ENCODE measurements around the gene ANKRD63. TPM values are rescaled to one million over a fixed set of nuclear protein-coding genes. Genes with fewer than 3 reads are reported as not detected.
A peak's percentile ranks its signal among the peaks of the same experiment; 100 is the strongest.

The ANKRD63 gene
- total and polyA plus RNA-seq, 4 donors: not detected

DNA sequence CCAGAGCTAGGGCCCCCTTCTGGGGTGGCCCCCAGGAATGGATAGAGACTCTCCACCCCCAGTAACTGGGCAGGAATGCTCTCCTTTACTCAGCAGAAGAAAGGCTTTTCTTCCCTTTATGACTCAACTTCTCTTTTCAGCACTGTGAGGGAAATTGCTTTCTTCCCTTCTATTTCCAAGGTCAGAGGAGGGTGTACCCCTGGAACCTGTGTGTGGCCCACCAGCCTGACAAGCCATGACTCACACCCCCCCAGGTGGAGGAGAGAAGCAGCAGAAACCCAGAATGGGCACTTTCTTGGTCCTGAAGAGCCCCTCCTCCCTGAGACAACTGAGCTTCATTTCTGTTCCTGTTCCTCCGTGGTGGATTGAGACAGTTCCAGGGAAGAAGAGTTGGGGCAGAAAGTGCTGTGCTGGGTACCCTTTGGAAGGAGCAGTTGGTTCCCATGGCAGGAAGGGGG lies 2.7 kb upstream of the ANKRD63 start:
- 12 to 28% methylated on average over 1 of the region's 1 CpG for WGBS, 2 donors
- Histone ChIP-seq H3K27me3 (ENCODE audit: control insufficient read depth in 3 of 3, insufficient read depth in 3 of 3, low read length in 2 of 3) (peaks cover 3 to 31% (median 19%) of the 10 kb centered on the region in 3 donors), H3K9ac (ENCODE audit: insufficient read depth in 1 of 2, low read length in 2 of 2) (no peak overlapping the region), H3K4me3 (no peak overlapping the region), H3K36me3 (ENCODE audit: control insufficient read depth in 4 of 4, insufficient read depth in 4 of 4, low read length in 4 of 4) (peaks cover 0 to 5% (median 1%) of the 10 kb centered on the region in 4 donors), H3K27ac (ENCODE audit: low read depth in 1 of 2, low read length in 1 of 2) (no peak overlapping the region), H3K4me1 (ENCODE audit: control insufficient read depth in 5 of 5, insufficient read depth in 5 of 5, low read length in 5 of 5) (peaks cover 0 to 41% (median 11%) of the 10 kb centered on the region in 5 donors), H3K9me3 (ENCODE audit: control insufficient read depth in 4 of 4, insufficient read depth in 3 of 4, low read length in 3 of 4) (no peaks in the 10 kb centered on the region)
- ATAC-seq (ENCODE audit: insufficient read depth, low FRiP score): no peak
- TF ChIP-seq, protein P1, sequence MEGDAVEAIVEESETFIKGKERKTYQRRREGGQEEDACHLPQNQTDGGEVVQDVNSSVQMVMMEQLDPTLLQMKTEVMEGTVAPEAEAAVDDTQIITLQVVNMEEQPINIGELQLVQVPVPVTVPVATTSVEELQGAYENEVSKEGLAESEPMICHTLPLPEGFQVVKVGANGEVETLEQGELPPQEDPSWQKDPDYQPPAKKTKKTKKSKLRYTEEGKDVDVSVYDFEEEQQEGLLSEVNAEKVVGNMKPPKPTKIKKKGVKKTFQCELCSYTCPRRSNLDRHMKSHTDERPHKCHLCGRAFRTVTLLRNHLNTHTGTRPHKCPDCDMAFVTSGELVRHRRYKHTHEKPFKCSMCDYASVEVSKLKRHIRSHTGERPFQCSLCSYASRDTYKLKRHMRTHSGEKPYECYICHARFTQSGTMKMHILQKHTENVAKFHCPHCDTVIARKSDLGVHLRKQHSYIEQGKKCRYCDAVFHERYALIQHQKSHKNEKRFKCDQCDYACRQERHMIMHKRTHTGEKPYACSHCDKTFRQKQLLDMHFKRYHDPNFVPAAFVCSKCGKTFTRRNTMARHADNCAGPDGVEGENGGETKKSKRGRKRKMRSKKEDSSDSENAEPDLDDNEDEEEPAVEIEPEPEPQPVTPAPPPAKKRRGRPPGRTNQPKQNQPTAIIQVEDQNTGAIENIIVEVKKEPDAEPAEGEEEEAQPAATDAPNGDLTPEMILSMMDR (IDR thresholded peaks at IDR 0.05; ENCODE audit: control extremely low read depth, extremely low read depth): no peak
- no peak for DNase-seq

- Histone ChIP-seq H3K36me3 (ENCODE audit: control insufficient read depth in 4 of 4, insufficient read depth in 4 of 4, low read length in 4 of 4) (peaks cover 0 to 4% (median 1%) of the 10 kb centered on the region in 4 donors), H3K4me1 (ENCODE audit: control insufficient read depth in 5 of 5, insufficient read depth in 5 of 5, low read length in 5 of 5) (peaks cover 0 to 36% (median 11%) of the 10 kb centered on the region in 5 donors), H3K9me3 (ENCODE audit: control insufficient read depth in 4 of 4, insufficient read depth in 3 of 4, low read length in 3 of 4) (no peaks in the 10 kb centered on the region), H3K27me3 (ENCODE audit: control insufficient read depth in 3 of 3, insufficient read depth in 3 of 3, low read length in 2 of 3) (peaks cover 3 to 36% (median 24%) of the 10 kb centered on the region in 3 donors), H3K27ac (ENCODE audit: low read depth in 1 of 2, low read length in 1 of 2) (no peak overlapping the region), H3K4me3 (no peak overlapping the region), H3K9ac (ENCODE audit: insufficient read depth in 1 of 2, low read length in 2 of 2) (no peak overlapping the region)
- TF ChIP-seq, protein P1 (IDR thresholded peaks at IDR 0.05; ENCODE audit: control extremely low read depth, extremely low read depth): no peak
- 79 to 91% methylated on average over 4 of the region's 4 CpGs for WGBS, 2 donors
- DNase-seq (peak; percentile 81 to 95 (median 93)), ATAC-seq (ENCODE audit: insufficient read depth, low FRiP score) (no peak)
These were observed 2.3 kb upstream of the ANKRD63 start for GRCh38 chr15:40285151-40285550.

DNA sequence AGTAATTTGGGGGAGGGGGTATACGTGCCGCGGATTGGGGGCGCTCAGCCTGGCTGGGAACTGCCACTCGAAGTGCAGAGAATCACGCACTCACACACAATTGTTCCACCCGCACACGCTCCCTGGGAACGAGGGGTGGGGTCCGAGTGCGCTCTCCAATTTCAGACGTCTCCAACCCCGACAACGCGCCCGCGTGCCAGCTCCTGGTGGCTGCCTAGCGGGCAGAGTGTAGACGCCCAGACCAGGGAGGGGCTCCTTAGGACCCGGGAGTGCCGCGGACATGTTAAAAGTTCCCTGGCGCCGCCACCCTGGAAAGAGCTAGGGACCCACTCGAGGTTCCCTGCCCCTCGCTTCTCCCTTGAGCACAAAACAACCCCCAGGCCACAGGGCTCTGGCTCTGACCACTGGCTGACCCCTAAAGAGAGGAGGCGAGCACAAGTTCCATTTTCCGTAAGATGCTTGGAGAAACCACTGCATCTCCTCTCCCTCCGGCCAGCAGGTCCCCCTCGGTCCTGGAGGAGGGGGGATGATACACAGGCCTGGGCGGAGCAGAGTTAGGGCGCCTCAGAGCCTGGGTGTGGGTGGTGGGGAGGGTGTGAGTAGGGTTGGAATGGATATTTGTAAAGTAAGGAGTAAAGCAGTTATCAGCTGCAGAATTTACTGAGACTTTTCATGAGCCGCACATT lies 894 bp upstream of the ANKRD63 start:
- Histone ChIP-seq H3K4me1 (ENCODE audit: control insufficient read depth in 5 of 5, insufficient read depth in 5 of 5, low read length in 5 of 5) (peaks cover 0 to 39% (median 12%) of the 10 kb centered on the region in 5 donors), H3K4me3 (no peak overlapping the region), H3K27ac (ENCODE audit: low read depth in 1 of 2, low read length in 1 of 2) (no peak overlapping the region), H3K36me3 (ENCODE audit: control insufficient read depth in 4 of 4, insufficient read depth in 4 of 4, low read length in 4 of 4) (peaks cover 0 to 4% (median 1%) of the 10 kb centered on the region in 4 donors), H3K9ac (ENCODE audit: insufficient read depth in 1 of 2, low read length in 2 of 2) (no peak overlapping the region), H3K9me3 (ENCODE audit: control insufficient read depth in 4 of 4, insufficient read depth in 3 of 4, low read length in 3 of 4) (no peaks in the 10 kb centered on the region), H3K27me3 (ENCODE audit: control insufficient read depth in 3 of 3, insufficient read depth in 3 of 3, low read length in 2 of 3) (peaks cover 3 to 47% (median 36%) of the 10 kb centered on the region in 3 donors)
- DNase-seq: peak in 1 of 3 donors; percentile 28
- no peak for ATAC-seq (ENCODE audit: insufficient read depth, low FRiP score)
- TF ChIP-seq, protein P1 (IDR thresholded peaks at IDR 0.05; ENCODE audit: control extremely low read depth, extremely low read depth): no peak
- 28 to 32% methylated on average over 33 of the region's 33 CpGs for WGBS, 2 donors
